ENCODE measurements around the gene DDX59. TPM values are rescaled to one million over a fixed set of nuclear protein-coding genes. Genes with fewer than 3 reads are reported as not detected.

Gene DDX59
- 17.7 TPM for total RNA-seq

- H3K4me3 ChIP-seq (ENCODE audit: low read length in 3 of 3): peak within 1 kb of the TSS; percentile 86 to 88 (median 88)
- no peaks in the 10 kb centered on the region for H3K9me3 ChIP-seq (ENCODE audit: control insufficient read depth in 3 of 3, low read length in 3 of 3)
- H3K27me3 ChIP-seq (ENCODE audit: control insufficient read depth in 3 of 3, insufficient read depth in 3 of 3, low read length in 3 of 3): no peaks in the 10 kb centered on the region
- H3K36me3 ChIP-seq (ENCODE audit: control insufficient read depth in 3 of 3, insufficient read depth in 3 of 3, low read length in 3 of 3): peaks cover 0 to 6% (median 3%) of the 10 kb centered on the region in 3 donors
- peak within 1 kb of the TSS; percentile 99 for H3K27ac ChIP-seq (ENCODE audit: low read depth, low read length)
- H3K4me1 ChIP-seq (ENCODE audit: control insufficient read depth in 3 of 3, insufficient read depth in 3 of 3, low read length in 3 of 3): peaks cover 6 to 19% (median 13%) of the 10 kb centered on the region in 3 donors
- H3K9ac ChIP-seq (ENCODE audit: low read depth in 1 of 3, low read length in 3 of 3): peak within 1 kb of the TSS; percentile 98 to 100 (median 99)
Observed at GRCh38 chr1:200669314-200670241, at the start of gene DDX59. Gene DDX59, minus strand, starts transcription at chr1:200669907. Its CDS starts 3,167 bp downstream, at chr1:200666740.

- Histone ChIP-seq H3K9me3 (ENCODE audit: control insufficient read depth in 3 of 3, low read length in 3 of 3) (no peaks in the 10 kb centered on the region), H3K27ac (ENCODE audit: low read depth, low read length) (no peak overlapping the region), H3K27me3 (ENCODE audit: control insufficient read depth in 3 of 3, insufficient read depth in 3 of 3, low read length in 3 of 3) (no peaks in the 10 kb centered on the region), H3K4me3 (ENCODE audit: low read length in 3 of 3) (no peak overlapping the region), H3K4me1 (ENCODE audit: control insufficient read depth in 3 of 3, insufficient read depth in 3 of 3, low read length in 3 of 3) (no peaks in the 10 kb centered on the region), H3K36me3 (ENCODE audit: control insufficient read depth in 3 of 3, insufficient read depth in 3 of 3, low read length in 3 of 3) (no peaks in the 10 kb centered on the region), H3K9ac (ENCODE audit: low read depth in 1 of 3, low read length in 3 of 3) (no peak overlapping the region)
Observed at GRCh38 chr1:200714504-200715187, 44.9 kb upstream of the DDX59 start.

- no peak overlapping the region for H3K27ac ChIP-seq (ENCODE audit: low read depth, low read length)
Observed at GRCh38 chr1:200710166-200710565, 40.5 kb upstream of the DDX59 start.

GRCh38 chr1:200708769-200709168, 39.1 kb upstream of the DDX59 start:
- H3K4me3 ChIP-seq (ENCODE audit: low read length in 3 of 3): no peak overlapping the region
- no peak overlapping the region for H3K27ac ChIP-seq (ENCODE audit: low read depth, low read length)
- no peaks in the 10 kb centered on the region for H3K36me3 ChIP-seq (ENCODE audit: control insufficient read depth in 3 of 3, insufficient read depth in 3 of 3, low read length in 3 of 3)
- no peaks in the 10 kb centered on the region for H3K9me3 ChIP-seq (ENCODE audit: control insufficient read depth in 3 of 3, low read length in 3 of 3)
- H3K9ac ChIP-seq (ENCODE audit: low read depth in 1 of 3, low read length in 3 of 3): no peak overlapping the region
- H3K27me3 ChIP-seq (ENCODE audit: control insufficient read depth in 3 of 3, insufficient read depth in 3 of 3, low read length in 3 of 3): no peaks in the 10 kb centered on the region
- no peaks in the 10 kb centered on the region for H3K4me1 ChIP-seq (ENCODE audit: control insufficient read depth in 3 of 3, insufficient read depth in 3 of 3, low read length in 3 of 3)

More at GRCh38 chr1:200710166-200710565, 40.5 kb upstream of the DDX59 start:
- H3K36me3 ChIP-seq (ENCODE audit: control insufficient read depth in 3 of 3, insufficient read depth in 3 of 3, low read length in 3 of 3): no peaks in the 10 kb centered on the region
- no peaks in the 10 kb centered on the region for H3K4me1 ChIP-seq (ENCODE audit: control insufficient read depth in 3 of 3, insufficient read depth in 3 of 3, low read length in 3 of 3)
- H3K27me3 ChIP-seq (ENCODE audit: control insufficient read depth in 3 of 3, insufficient read depth in 3 of 3, low read length in 3 of 3): no peaks in the 10 kb centered on the region
- no peaks in the 10 kb centered on the region for H3K9me3 ChIP-seq (ENCODE audit: control insufficient read depth in 3 of 3, low read length in 3 of 3)
- no peak overlapping the region for H3K4me3 ChIP-seq (ENCODE audit: low read length in 3 of 3)
- no peak overlapping the region for H3K9ac ChIP-seq (ENCODE audit: low read depth in 1 of 3, low read length in 3 of 3)

- Histone ChIP-seq H3K4me3 (ENCODE audit: low read length in 3 of 3) (no peak overlapping the region), H3K9me3 (ENCODE audit: control insufficient read depth in 3 of 3, low read length in 3 of 3) (no peaks in the 10 kb centered on the region), H3K27ac (ENCODE audit: low read depth, low read length) (no peak overlapping the region), H3K36me3 (ENCODE audit: control insufficient read depth in 3 of 3, insufficient read depth in 3 of 3, low read length in 3 of 3) (no peaks in the 10 kb centered on the region), H3K9ac (ENCODE audit: low read depth in 1 of 3, low read length in 3 of 3) (no peak overlapping the region), H3K4me1 (ENCODE audit: control insufficient read depth in 3 of 3, insufficient read depth in 3 of 3, low read length in 3 of 3) (no peaks in the 10 kb centered on the region), H3K27me3 (ENCODE audit: control insufficient read depth in 3 of 3, insufficient read depth in 3 of 3, low read length in 3 of 3) (no peaks in the 10 kb centered on the region)
Observed at GRCh38 chr1:200708161-200708560, 38.5 kb upstream of the DDX59 start.

GRCh38 chr1:200707116-200707515, 37.4 kb upstream of the DDX59 start:
- no peaks in the 10 kb centered on the region for H3K4me1 ChIP-seq (ENCODE audit: control insufficient read depth in 3 of 3, insufficient read depth in 3 of 3, low read length in 3 of 3)
- no peaks in the 10 kb centered on the region for H3K36me3 ChIP-seq (ENCODE audit: control insufficient read depth in 3 of 3, insufficient read depth in 3 of 3, low read length in 3 of 3)
- no peak overlapping the region for H3K27ac ChIP-seq (ENCODE audit: low read depth, low read length)
- no peaks in the 10 kb centered on the region for H3K27me3 ChIP-seq (ENCODE audit: control insufficient read depth in 3 of 3, insufficient read depth in 3 of 3, low read length in 3 of 3)
- no peak overlapping the region for H3K9ac ChIP-seq (ENCODE audit: low read depth in 1 of 3, low read length in 3 of 3)
- no peaks in the 10 kb centered on the region for H3K9me3 ChIP-seq (ENCODE audit: control insufficient read depth in 3 of 3, low read length in 3 of 3)
- no peak overlapping the region for H3K4me3 ChIP-seq (ENCODE audit: low read length in 3 of 3)

GRCh38 chr1:200706111-200706814, 36.6 kb upstream of the DDX59 start:
- H3K9me3 ChIP-seq (ENCODE audit: control insufficient read depth in 3 of 3, low read length in 3 of 3): no peaks in the 10 kb centered on the region
- H3K27me3 ChIP-seq (ENCODE audit: control insufficient read depth in 3 of 3, insufficient read depth in 3 of 3, low read length in 3 of 3): no peaks in the 10 kb centered on the region
- H3K27ac ChIP-seq (ENCODE audit: low read depth, low read length): no peak overlapping the region
- no peaks in the 10 kb centered on the region for H3K36me3 ChIP-seq (ENCODE audit: control insufficient read depth in 3 of 3, insufficient read depth in 3 of 3, low read length in 3 of 3)
- no peak overlapping the region for H3K4me3 ChIP-seq (ENCODE audit: low read length in 3 of 3)
- no peak overlapping the region for H3K9ac ChIP-seq (ENCODE audit: low read depth in 1 of 3, low read length in 3 of 3)
- no peaks in the 10 kb centered on the region for H3K4me1 ChIP-seq (ENCODE audit: control insufficient read depth in 3 of 3, insufficient read depth in 3 of 3, low read length in 3 of 3)

GRCh38 chr1:200704986-200705500, 35.3 kb upstream of the DDX59 start:
- Histone ChIP-seq H3K9me3 (ENCODE audit: control insufficient read depth in 3 of 3, low read length in 3 of 3) (no peaks in the 10 kb centered on the region), H3K4me1 (ENCODE audit: control insufficient read depth in 3 of 3, insufficient read depth in 3 of 3, low read length in 3 of 3) (no peaks in the 10 kb centered on the region), H3K36me3 (ENCODE audit: control insufficient read depth in 3 of 3, insufficient read depth in 3 of 3, low read length in 3 of 3) (no peaks in the 10 kb centered on the region), H3K27me3 (ENCODE audit: control insufficient read depth in 3 of 3, insufficient read depth in 3 of 3, low read length in 3 of 3) (no peaks in the 10 kb centered on the region), H3K27ac (ENCODE audit: low read depth, low read length) (no peak overlapping the region), H3K9ac (ENCODE audit: low read depth in 1 of 3, low read length in 3 of 3) (no peak overlapping the region), H3K4me3 (ENCODE audit: low read length in 3 of 3) (no peak overlapping the region)

GRCh38 chr1:200699871-200700270, 30.2 kb upstream of the DDX59 start:
- no peaks in the 10 kb centered on the region for H3K9me3 ChIP-seq (ENCODE audit: control insufficient read depth in 3 of 3, low read length in 3 of 3)
- peaks cover 0 to 5% (median 0%) of the 10 kb centered on the region in 3 donors for H3K4me1 ChIP-seq (ENCODE audit: control insufficient read depth in 3 of 3, insufficient read depth in 3 of 3, low read length in 3 of 3)
- no peak overlapping the region for H3K27ac ChIP-seq (ENCODE audit: low read depth, low read length)
- no peak overlapping the region for H3K4me3 ChIP-seq (ENCODE audit: low read length in 3 of 3)
- H3K9ac ChIP-seq (ENCODE audit: low read depth in 1 of 3, low read length in 3 of 3): no peak overlapping the region
- H3K27me3 ChIP-seq (ENCODE audit: control insufficient read depth in 3 of 3, insufficient read depth in 3 of 3, low read length in 3 of 3): no peaks in the 10 kb centered on the region
- no peaks in the 10 kb centered on the region for H3K36me3 ChIP-seq (ENCODE audit: control insufficient read depth in 3 of 3, insufficient read depth in 3 of 3, low read length in 3 of 3)

Measured in skeletal muscle tissue (tissue), 4 donors.